GM12872 (cell line): ENCODE results near the gene NPAS3.

ENCODE experiments used
- CTCF ChIP-seq: IDR thresholded peaks from 3 replicates; pipeline ENCODE4 v1.5.1; 2011; ENCODE audit warnings: low read depth, mild to moderate bottlenecking, low read length, moderate library complexity; ENCODE audit not compliant: insufficient read depth

Gene NPAS3

GRCh38 chr14:33567023-33567728 is 628.5 kb downstream of the NPAS3 start:
- TF ChIP-seq CTCF: no peak

GRCh38 chr14:33567731-33568130 is 629.1 kb downstream of the NPAS3 start:
- no peak for TF ChIP-seq CTCF

GRCh38 chr14:33568935-33569579 is 630.4 kb downstream of the NPAS3 start:
- no peak for TF ChIP-seq CTCF

GRCh38 chr14:33569821-33570687 is 631.4 kb downstream of the NPAS3 start:
- no peak for TF ChIP-seq CTCF

- no peak for TF ChIP-seq CTCF
These were observed 632.1 kb downstream of the NPAS3 start for GRCh38 chr14:33570694-33571310.

GRCh38 chr14:33573301-33573880 is 634.7 kb downstream of the NPAS3 start:
- TF ChIP-seq CTCF: no peak
